Measurements from ENCODE around the gene UCN3. TPM values are rescaled to one million over a fixed set of nuclear protein-coding genes. Genes with fewer than 3 reads are reported as not detected.

The UCN3 gene
- total and polyA plus RNA-seq, 10 of the 15 experiments (the other 5 are each of a cell fraction or from before 2014, with no cell fraction given) = not detected

- no peak for TF ChIP-seq BCL11A (IDR thresholded peaks at IDR 0.05; ENCODE audit: low read depth, low read length)
- no peak for TF ChIP-seq POLR2A (IDR thresholded peaks at IDR 0.05; ENCODE audit: low read depth, low read length)
- TF ChIP-seq ZNF384 (IDR thresholded peaks at IDR 0.05; ENCODE audit: borderline replicate concordance, low read depth, low read length) = no peak
- no peak for TF ChIP-seq RCOR1 (conservative IDR thresholded peaks at IDR 0.05; ENCODE audit: low read depth, low read length)
- TF ChIP-seq PAX8 (IDR thresholded peaks at IDR 0.05) = no peak
Observed at GRCh38 chr10:5319863-5320262, 44.9 kb upstream of the UCN3 start (continued).

- ChIA-PET SMC1A (ENCODE audit: uncharacterized antibody, unreplicated experiment) (no interaction called here), RAD21 (ENCODE audit: unreplicated experiment) (no interaction called here), CTCF (no interaction called here), POLR2A (interaction anchor here (0.7 kb wide), 1 partner anchor 393 kb away, joined by 4 read pairs; no protein-coding TSS in a partner anchor)
- H3K4me2 ChIP-seq (ENCODE audit: control insufficient read depth, insufficient read depth) = no peak overlapping the region
- no peaks in the 10 kb centered on the region; the same call in 1 of the 2 replicates for H3K4me1 ChIP-seq (ENCODE audit: control insufficient read depth, insufficient read depth, low read length)
- in situ Hi-C loops (cut with MboI) (no loop called here), intact Hi-C loops (cut with micrococcal nuclease; ENCODE audit: unreplicated experiment) (no loop called here)
- ATAC-seq (no peak), FAIRE-seq (peak; percentile 47), DNase-seq (ENCODE audit: low read depth, low spot score) (no peak)
- no peaks in the 10 kb centered on the region; a peak in 1 of 4 replicates for H3K36me3 ChIP-seq (ENCODE audit: control insufficient read depth in 2 of 2, insufficient read depth in 2 of 2, low read length in 1 of 2)
- WGBS (ENCODE audit: insufficient coverage, insufficient replicate concordance, low lambda C conversion rate, missing lambda C conversion rate) = 20% methylated on average over 3 of the region's 3 CpGs
- H3K79me2 ChIP-seq (ENCODE audit: control insufficient read depth, insufficient read depth, low read length) = no peaks in the 10 kb centered on the region
- H3K9ac ChIP-seq (ENCODE audit: control insufficient read depth, insufficient read depth, low read length) = no peak overlapping the region
- H3K4me3 ChIP-seq = no peak overlapping the region
- no peak overlapping the region for H2AFZ ChIP-seq (ENCODE audit: control insufficient read depth, low read depth, low read length)
- BruUV-seq (replicated peaks) = no TSS peak
- H3K27ac ChIP-seq (ENCODE audit: control insufficient read depth, insufficient read depth) = no peak overlapping the region
- H3K9me3 ChIP-seq (replicated peaks; ENCODE audit: control insufficient read depth, insufficient read depth, low read length) = no peaks in the 10 kb centered on the region
- TF ChIP-seq SREBF1 (IDR thresholded peaks at IDR 0.05; ENCODE audit: low read length) (no peak), YBX1 (IDR thresholded peaks at IDR 0.05) (no peak), RCOR1 (conservative IDR thresholded peaks at IDR 0.05; ENCODE audit: low read depth, low read length) (no peak), MTA2 (IDR thresholded peaks at IDR 0.05; ENCODE audit: low read depth) (no peak), GATAD2B (conservative IDR thresholded peaks at IDR 0.05; ENCODE audit: low read depth) (no peak), TAF1 (IDR thresholded peaks at IDR 0.05; ENCODE audit: borderline replicate concordance, low read depth, low read length) (no peak), MAX (IDR thresholded peaks at IDR 0.05; ENCODE audit: low read depth, low read length) (no peak), ZNF592 (IDR thresholded peaks at IDR 0.05) (no peak), STAT3 (IDR thresholded peaks at IDR 0.05; ENCODE audit: low read depth, low read length) (no peak), POU2F2 (IDR thresholded peaks at IDR 0.05; ENCODE audit: borderline replicate concordance, low read depth, low read length) (no peak)
- H3K27me3 ChIP-seq (replicated peaks in 1 of 2; ENCODE audit: control insufficient read depth in 2 of 2, insufficient read depth in 2 of 2, low read length in 1 of 2) = no peaks in the 10 kb centered on the region; a peak in 1 of 4 replicates
- no peaks in the 10 kb centered on the region for H4K20me1 ChIP-seq (ENCODE audit: control insufficient read depth, insufficient read depth)
Observed at GRCh38 chr10:5321273-5321672, 43.5 kb upstream of the UCN3 start.

All from GM12878 (cell line).